ENCODE measurements around the gene ZBTB2. TPM values are rescaled to one million over a fixed set of nuclear protein-coding genes. Genes with fewer than 3 reads are reported as not detected.

The ZBTB2 gene
- total RNA-seq, 3 donors from 2014 or later = 9.9 to 20.5 (median 15.1) TPM

- no peak for DNase-seq (ENCODE audit: low spot score in 2 of 2)
- no peaks in the 10 kb centered on the region for H3K36me3 ChIP-seq
- peaks cover 0 to 2% of the 10 kb centered on the region in 2 donors for H3K4me1 ChIP-seq
- intact Hi-C loops (cut with DNase I; ENCODE audit: low total_unique reads) = loop anchor here (10.0 kb wide), 1 partner anchor 435 kb away; no protein-coding TSS in a partner anchor
- no peaks in the 10 kb centered on the region for H3K9me3 ChIP-seq
- no peak for TF ChIP-seq POLR2AphosphoS5 (IDR thresholded peaks at IDR 0.05)
- TF ChIP-seq CTCF (IDR thresholded peaks at IDR 0.05) = no peak
- no peak for TF ChIP-seq POLR2A (IDR thresholded peaks at IDR 0.05)
- no peaks in the 10 kb centered on the region for H3K27me3 ChIP-seq
- H3K27ac ChIP-seq = no peak overlapping the region
- H3K4me3 ChIP-seq = no peak overlapping the region
These were observed 61.1 kb downstream of the ZBTB2 start for GRCh38 chr6:151330130-151330696.

GRCh38 chr6:151327101-151327500 is 64.3 kb downstream of the ZBTB2 start:
- Histone ChIP-seq H3K9me3 (no peaks in the 10 kb centered on the region), H3K27me3 (no peaks in the 10 kb centered on the region), H3K4me1 (peaks cover 0 to 5% of the 10 kb centered on the region in 2 donors), H3K27ac (no peak overlapping the region), H3K36me3 (no peaks in the 10 kb centered on the region), H3K4me3 (no peak overlapping the region)
- intact Hi-C loops (cut with DNase I; ENCODE audit: low total_unique reads) = no loop called here
- TF ChIP-seq CTCF (IDR thresholded peaks at IDR 0.05) (no peak), POLR2AphosphoS5 (IDR thresholded peaks at IDR 0.05) (no peak), POLR2A (IDR thresholded peaks at IDR 0.05) (no peak)
- no peak for DNase-seq (ENCODE audit: low spot score in 2 of 2)

- Histone ChIP-seq H3K27me3 (no peaks in the 10 kb centered on the region), H3K4me3 (peak overlapping the region; percentile 47 to 76 (median 53)), H3K9me3 (no peaks in the 10 kb centered on the region), H3K36me3 (no peaks in the 10 kb centered on the region), H3K27ac (peak overlapping the region; percentile 38 to 82), H3K4me1 (peaks cover 0 to 5% of the 10 kb centered on the region in 2 donors)
- intact Hi-C loops (cut with DNase I; ENCODE audit: low total_unique reads) = no loop called here
- DNase-seq (ENCODE audit: low spot score in 2 of 2) = no peak
- TF ChIP-seq CTCF (IDR thresholded peaks at IDR 0.05) (no peak), POLR2A (IDR thresholded peaks at IDR 0.05) (no peak), POLR2AphosphoS5 (IDR thresholded peaks at IDR 0.05) (no peak)
These were observed 65.1 kb downstream of the ZBTB2 start for GRCh38 chr6:151326116-151326825.

GRCh38 chr6:151325075-151326050 is 66.0 kb downstream of the ZBTB2 start:
- Histone ChIP-seq H3K9me3 (no peaks in the 10 kb centered on the region), H3K27me3 (no peaks in the 10 kb centered on the region), H3K27ac (peak overlapping the region; percentile 38 to 82), H3K36me3 (no peaks in the 10 kb centered on the region), H3K4me1 (peaks cover 0 to 5% of the 10 kb centered on the region in 2 donors), H3K4me3 (peak overlapping the region; percentile 47 to 76 (median 53))
- TF ChIP-seq CTCF (IDR thresholded peaks at IDR 0.05) (no peak), POLR2AphosphoS5 (IDR thresholded peaks at IDR 0.05) (no peak), POLR2A (IDR thresholded peaks at IDR 0.05) (no peak)
- intact Hi-C loops (cut with DNase I; ENCODE audit: low total_unique reads) = no loop called here
- DNase-seq (ENCODE audit: low spot score in 2 of 2) = peak in 1 of 2 donors; percentile 53
